Measurements from ENCODE around the gene SUPT4H1. TPM values are rescaled to one million over a fixed set of nuclear protein-coding genes. Genes with fewer than 3 reads are reported as not detected.

Gene SUPT4H1
- total RNA-seq, 1 experiment from 2014 or later, result 109 TPM

- DNase-seq, result peak; percentile 80
Observed at GRCh38 chr17:58352596-58353388, 791 bp upstream of the SUPT4H1 start.

More at GRCh38 chr17:58352596-58353388, 791 bp upstream of the SUPT4H1 start:
- peaks cover 5% of the 10 kb centered on the region; the same call in 1 of the 2 replicates for H3K79me2 ChIP-seq (ENCODE audit: insufficient read depth, low read length)
- H3K4me2 ChIP-seq (ENCODE audit: insufficient read depth, insufficient read length, low read length), result peak overlapping the region; percentile 99
- no peak overlapping the region for H2AFZ ChIP-seq (ENCODE audit: low read length)
- H3K27ac ChIP-seq (ENCODE audit: insufficient read length, low read depth, low read length), result peak overlapping the region; percentile 18
- peaks cover 2% of the 10 kb centered on the region for H3K79me1 ChIP-seq (ENCODE audit: insufficient read depth, low read depth, low read length, poor library complexity, severe bottlenecking)
- H2BK20ac ChIP-seq (ENCODE audit: low read depth, low read length, poor library complexity, severe bottlenecking), result no peak overlapping the region
- WGBS (ENCODE audit: extremely low coverage, insufficient read length, low lambda C conversion rate), result no CpG with 5 or more reads among the region's 26 CpGs
- Mint-ChIP-seq H3K27ac (peak overlapping the region; percentile 91 to 97 (median 96)), H3K36me3 (ENCODE audit: insufficient read depth in 1 of 3, low read depth in 3 of 3) (peaks cover 19 to 32% (median 29%) of the 10 kb centered on the region in 3 experiments; a peak in 6 of 7 replicates), H3K4me1 (peaks cover 12 to 15% of the 10 kb centered on the region in 2 experiments), H3K4me3 (peak overlapping the region; percentile 100), H3K9me3 (no peaks in the 10 kb centered on the region), H3K27me3 (ENCODE audit: low read depth) (peaks cover 5% of the 10 kb centered on the region; the same call in 1 of the 2 replicates)
- H4K8ac ChIP-seq (replicated peaks; ENCODE audit: insufficient read length, low read depth, low read length), result no peak overlapping the region
- H3K4me1 ChIP-seq (ENCODE audit: insufficient read depth, low read length), result no peaks in the 10 kb centered on the region
- H3K27me3 ChIP-seq (ENCODE audit: insufficient read depth, low read length), result no peaks in the 10 kb centered on the region
- H2AK5ac ChIP-seq (ENCODE audit: insufficient read length, low read length), result no peak overlapping the region
- no peak overlapping the region for H2BK12ac ChIP-seq (ENCODE audit: insufficient read length, low read depth, low read length)
- peaks cover 10% of the 10 kb centered on the region for H3K23me2 ChIP-seq (ENCODE audit: insufficient read length, low read depth, low read length, poor library complexity, severe bottlenecking)
- H3K14ac ChIP-seq (ENCODE audit: insufficient read depth, low read length), result no peak overlapping the region
- H3K18ac ChIP-seq (ENCODE audit: insufficient read length, low read depth, low read length), result peak overlapping the region; percentile 1
- no peaks in the 10 kb centered on the region for H3K9me3 ChIP-seq (ENCODE audit: control insufficient read depth, low read depth, low read length)
- H2BK120ac ChIP-seq (ENCODE audit: low read depth, low read length, poor library complexity, severe bottlenecking), result no peak overlapping the region
- no peak overlapping the region for H3K4ac ChIP-seq (ENCODE audit: low read depth, low read length)
- H3K56ac ChIP-seq (ENCODE audit: insufficient read length, low read depth, low read length), result no peak overlapping the region
- no peak overlapping the region for H4K91ac ChIP-seq (ENCODE audit: insufficient read length, low read depth, low read length)
- TF ChIP-seq CTCF (conservative IDR thresholded peaks at IDR 0.05), result no peak
- no peak overlapping the region for H4K5ac ChIP-seq (ENCODE audit: insufficient read length, low read depth, low read length)
- no peak overlapping the region for H2BK15ac ChIP-seq (ENCODE audit: low read depth, low read length)
- H3T11ph ChIP-seq (ENCODE audit: low read length), result no peak overlapping the region
- peak overlapping the region; percentile 89 for H3K9ac ChIP-seq (ENCODE audit: extremely low read depth, insufficient read length, low read length)
- no peak overlapping the region for H2BK5ac ChIP-seq (ENCODE audit: insufficient read length, low read length)
- H3K23ac ChIP-seq (ENCODE audit: insufficient read length, low read depth, low read length), result no peak overlapping the region
- H4K20me1 ChIP-seq (ENCODE audit: control insufficient read depth, insufficient read depth, insufficient read length), result no peaks in the 10 kb centered on the region

Measured in H9 (cell line).